A549 treated with RU486 at 1 μM for 4 hours (cell line): ENCODE measurements around the gene UPK1A. TPM values are rescaled to one million over a fixed set of nuclear protein-coding genes. Genes with fewer than 3 reads are reported as not detected.

Experiments
- total RNA-seq: library from RNA; stranded (reverse); fragments of 200-300 nt; extraction: Qiagen RNA extraction; gene quantifications from 5 replicates; pipeline ENCODE4 v1.2.3, GENCODE V29; 2022; ENCODE audit warnings: low read depth

The UPK1A gene
- 0.67 to 0.99 TPM (median 0.85 TPM) in 5 replicates for total RNA-seq

DNA sequence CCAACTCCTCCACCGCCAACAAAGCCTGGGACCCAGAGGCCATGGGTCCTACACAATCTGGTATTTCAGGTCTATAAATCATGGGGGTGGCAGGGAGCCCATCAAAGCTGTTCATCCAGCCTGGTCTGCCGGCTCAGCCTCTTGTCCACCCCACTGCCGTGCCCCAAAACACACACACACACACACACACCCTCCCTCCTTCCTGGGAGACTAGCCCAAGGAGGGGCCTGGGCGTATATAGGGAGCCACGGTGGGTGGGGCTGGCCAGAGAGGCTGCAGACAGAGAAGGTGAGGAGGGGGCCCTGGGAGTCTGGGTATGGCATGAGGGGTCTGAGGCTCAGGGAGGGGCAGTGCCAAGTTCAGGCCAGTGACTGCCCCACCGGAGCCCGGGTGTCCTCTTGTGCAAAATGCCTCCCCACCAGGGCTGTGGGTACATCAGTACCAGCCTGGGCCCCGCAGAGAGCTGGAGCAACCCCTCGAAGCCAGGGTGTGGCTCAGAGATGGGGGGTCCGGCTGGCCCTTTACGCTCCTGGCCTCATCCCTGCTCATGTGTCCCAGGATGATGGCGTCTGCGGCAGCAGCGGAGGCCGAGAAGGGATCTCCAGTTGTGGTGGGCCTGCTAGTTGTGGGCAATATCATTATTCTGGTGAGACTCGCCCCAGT is at the start of gene UPK1A:
TSS of gene UPK1A (plus strand) at position 267 of the 663 bp plus-strand sequence. CDS start at position 563, 296 bp downstream.

DNA sequence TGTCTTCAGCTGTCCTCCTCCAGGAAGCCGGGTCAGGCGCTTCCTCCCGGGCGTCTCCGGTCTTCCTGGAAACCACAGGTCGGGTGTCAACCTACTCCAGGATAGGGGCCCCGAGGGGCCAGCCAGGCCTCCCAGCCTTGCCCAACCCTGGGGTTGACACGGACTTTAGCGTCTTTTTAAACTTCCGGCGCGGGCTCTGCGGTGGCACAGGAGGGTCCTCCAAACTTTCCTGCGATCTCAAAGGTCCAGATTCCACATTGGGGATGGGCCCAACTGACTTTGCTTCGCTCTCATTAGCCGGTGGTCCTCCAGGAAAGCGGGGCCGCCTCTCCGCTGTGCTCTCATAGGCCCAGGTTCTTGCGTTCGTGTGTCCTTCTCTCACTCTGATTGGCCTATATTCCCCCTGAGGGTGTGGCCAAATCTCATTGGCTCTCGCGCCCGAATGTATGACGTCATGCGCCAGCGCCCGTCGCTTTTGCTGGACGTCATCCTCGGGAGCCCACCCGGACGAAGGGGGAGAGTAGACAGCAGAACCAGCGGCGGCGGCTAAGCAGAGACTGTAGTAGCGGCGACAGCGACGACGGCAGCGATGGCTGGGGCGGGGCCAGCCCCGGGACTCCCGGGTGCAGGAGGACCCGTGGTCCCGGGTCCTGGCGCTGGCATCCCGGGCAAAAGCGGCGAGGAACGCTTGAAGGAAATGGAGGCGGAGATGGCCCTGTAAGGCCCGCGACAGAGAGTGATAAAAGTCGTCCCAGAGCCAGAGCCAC is 37.6 kb upstream of the UPK1A start, which contains the start of gene RBM42:
TSS of gene RBM42 (plus strand) at position 472 of the 767 bp plus-strand sequence. CDS start at position 590, 118 bp downstream.

DNA sequence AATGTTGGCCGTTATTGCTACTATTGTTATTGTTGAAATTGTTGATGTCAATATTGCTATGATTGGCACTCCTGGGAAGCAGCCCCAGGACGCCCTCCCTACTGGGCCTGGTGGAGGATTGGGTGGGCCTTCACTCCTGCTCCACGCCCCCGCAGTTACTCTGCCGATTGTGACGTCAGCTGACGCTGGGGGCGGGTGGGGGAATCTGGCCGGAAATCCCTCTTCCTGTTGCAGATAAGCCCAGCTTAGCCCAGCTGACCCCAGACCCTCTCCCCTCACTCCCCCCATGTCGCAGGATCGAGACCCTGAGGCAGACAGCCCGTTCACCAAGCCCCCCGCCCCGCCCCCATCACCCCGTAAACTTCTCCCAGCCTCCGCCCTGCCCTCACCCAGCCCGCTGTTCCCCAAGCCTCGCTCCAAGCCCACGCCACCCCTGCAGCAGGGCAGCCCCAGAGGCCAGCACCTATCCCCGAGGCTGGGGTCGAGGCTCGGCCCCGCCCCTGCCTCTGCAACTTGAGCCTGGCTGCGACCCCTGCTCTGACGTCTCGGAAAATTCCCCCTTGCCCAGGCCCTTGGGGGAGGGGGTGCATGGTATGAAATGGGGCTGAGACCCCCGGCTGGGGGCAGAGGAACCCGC is 24.7 kb upstream of the UPK1A start, which contains the start of gene ETV2:
TSS of gene ETV2 (plus strand) at position 231 of the 637 bp plus-strand sequence. CDS start 716 bp downstream, outside the sequence.

GRCh38 chr19:35648017-35648961 is 18.0 kb upstream of the UPK1A start, which contains the start of gene COX6B1:
TSS of gene COX6B1 (plus strand) at chr19:35648323. CDS start at chr19:35651244, 2,921 bp downstream.

DNA sequence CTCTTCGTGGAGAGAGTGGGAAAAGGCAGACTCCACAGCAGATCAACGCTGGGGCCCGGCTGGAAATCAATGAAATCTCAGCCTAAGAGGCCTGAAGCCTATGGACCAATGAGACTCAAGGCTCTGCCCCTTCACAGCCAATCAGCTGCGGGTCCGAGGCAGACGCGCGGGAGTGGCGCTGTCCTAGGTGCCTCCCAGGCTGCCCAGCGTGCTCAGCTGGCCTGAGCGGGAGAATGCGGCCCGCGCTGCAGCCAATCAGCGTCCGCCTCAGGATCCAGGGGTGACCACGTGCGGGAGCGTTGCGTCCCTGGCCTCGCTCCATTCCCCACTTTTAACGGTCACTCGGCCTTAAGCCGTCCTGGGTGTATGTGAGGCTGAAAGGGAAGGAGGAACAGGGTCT is 37.9 kb downstream of the UPK1A start, which contains the start of gene ZBTB32:
TSS of gene ZBTB32 (plus strand) at position 341 of the 400 bp plus-strand sequence. CDS start 10,069 bp downstream, outside the sequence.

GRCh38 chr19:35717665-35718344 is 51.5 kb downstream of the UPK1A start, which contains the start of gene KMT2B:
TSS of gene KMT2B (plus strand) at chr19:35718003. CDS start at chr19:35718019, 16 bp downstream.

Other genes with a start within 250 kb of the UPK1A start
- not detected in 5 replicates for gene FFAR2, start 218.3 kb upstream of the UPK1A start, total RNA-seq
- not detected in 5 replicates for gene KRTDAP, start 176.1 kb upstream of the UPK1A start, total RNA-seq
- 29.0 to 46.4 TPM (median 36.8 TPM) in 5 replicates for gene DMKN, start 152.9 kb upstream of the UPK1A start, total RNA-seq
- 2.0 to 3.9 TPM (median 2.9 TPM) in 5 replicates for gene SBSN, start 138.2 kb upstream of the UPK1A start, total RNA-seq
- not detected in 5 replicates for gene GAPDHS, start 133.1 kb upstream of the UPK1A start, total RNA-seq
- gene TMEM147, start 120.9 kb upstream of the UPK1A start, total RNA-seq: 378 to 437 TPM (median 424 TPM) in 5 replicates
- not detected in 5 replicates for gene ATP4A, start 102.9 kb upstream of the UPK1A start, total RNA-seq
- not detected in 5 replicates for gene PMIS2, start 80.3 kb upstream of the UPK1A start, total RNA-seq
- 11.9 to 16.6 TPM (median 15.7 TPM) in 5 replicates for gene HAUS5, start 53.8 kb upstream of the UPK1A start, total RNA-seq
- gene RBM42, start 37.5 kb upstream of the UPK1A start, total RNA-seq: 137 to 219 TPM (median 210 TPM) in 5 replicates
- gene ETV2, start 24.8 kb upstream of the UPK1A start, total RNA-seq: 1.4 to 2.8 TPM (median 2.2 TPM) in 5 replicates
- gene COX6B1, start 18.2 kb upstream of the UPK1A start, total RNA-seq: 1,299 to 1,635 TPM (median 1,348 TPM) in 5 replicates
- not detected in 5 replicates for gene ZBTB32, start 38.0 kb downstream of the UPK1A start, total RNA-seq
- gene KMT2B, start 51.5 kb downstream of the UPK1A start, total RNA-seq: 49.8 to 65.3 TPM (median 57.7 TPM) in 5 replicates
- gene IGFLR1, start 75.9 kb downstream of the UPK1A start, total RNA-seq: 10.7 to 12.8 TPM (median 11.2 TPM) in 5 replicates
- 24.3 to 27.8 TPM (median 26.3 TPM) in 5 replicates for gene U2AF1L4, start 78.9 kb downstream of the UPK1A start, total RNA-seq
- 261 to 334 TPM (median 293 TPM) in 5 replicates for gene PSENEN, start 79.1 kb downstream of the UPK1A start, total RNA-seq
- gene LIN37, start 82.1 kb downstream of the UPK1A start, total RNA-seq: 20.4 to 23.4 TPM (median 22.5 TPM) in 5 replicates
- 0.10 to 0.30 TPM (median 0.24 TPM) in 5 replicates for gene HSPB6, start 90.5 kb downstream of the UPK1A start, total RNA-seq
- 25.6 to 28.1 TPM (median 27.1 TPM) in 5 replicates for gene PROSER3, start 91.7 kb downstream of the UPK1A start, total RNA-seq
- 2.7 to 7.3 TPM (median 5.7 TPM) in 5 replicates for gene ARHGAP33, start 109.0 kb downstream of the UPK1A start, total RNA-seq
- 0.18 to 0.61 TPM (median 0.44 TPM) in 5 replicates for gene PRODH2, start 146.3 kb downstream of the UPK1A start, total RNA-seq
- gene NPHS1, start 186.0 kb downstream of the UPK1A start, total RNA-seq: 0.13 to 0.65 TPM (median 0.36 TPM) in 5 replicates
- 0.53 to 0.73 TPM (median 0.57 TPM) in 5 replicates for gene KIRREL2, start 190.4 kb downstream of the UPK1A start, total RNA-seq
- gene APLP1, start 202.1 kb downstream of the UPK1A start, total RNA-seq: 69.5 to 103 TPM (median 99.5 TPM) in 5 replicates
- gene NFKBID, start 234.0 kb downstream of the UPK1A start, total RNA-seq: 6.6 to 8.7 TPM (median 7.9 TPM) in 5 replicates
- 0.18 to 0.64 TPM (median 0.27 TPM) in 3 of 5 replicates, not detected in the others for gene HCST, start 236.0 kb downstream of the UPK1A start, total RNA-seq
- gene TYROBP, start 241.8 kb downstream of the UPK1A start, total RNA-seq: not detected in 5 replicates